Measurements from ENCODE around the gene LRIG2. TPM values are rescaled to one million over a fixed set of nuclear protein-coding genes. Genes with fewer than 3 reads are reported as not detected.
"Not testable (repeated sequence)": the region's sequence is repeated elsewhere in the genome, so short reads cannot be mapped to it uniquely, and the experiment has no call there.

The LRIG2 gene
- total RNA-seq, 1 donor from 2014 or later, result 22.1 TPM

GRCh38 chr1:113053344-113054126 is 19.5 kb upstream of the LRIG2 start:
- Mint-ChIP-seq H3K4me1 (ENCODE audit: low read depth) (no peaks in the 10 kb centered on the region), H3K27me3 (no peaks in the 10 kb centered on the region), H3K27ac (no peak overlapping the region), H3K4me3 (ENCODE audit: low read depth) (no peak overlapping the region), H3K9me3 (ENCODE audit: low read depth) (no peaks in the 10 kb centered on the region), H3K36me3 (ENCODE audit: insufficient read depth) (no peaks in the 10 kb centered on the region)
- no peak for DNase-seq (ENCODE audit: low spot score, unreplicated experiment)
- no peak for TF ChIP-seq CTCF (IDR thresholded peaks at IDR 0.05; ENCODE audit: unreplicated experiment)

GRCh38 chr1:113055570-113055969 is 17.4 kb upstream of the LRIG2 start:
- Mint-ChIP-seq H3K27ac (no peak overlapping the region), H3K36me3 (ENCODE audit: insufficient read depth) (no peaks in the 10 kb centered on the region), H3K27me3 (no peaks in the 10 kb centered on the region), H3K9me3 (ENCODE audit: low read depth) (no peaks in the 10 kb centered on the region), H3K4me1 (ENCODE audit: low read depth) (no peaks in the 10 kb centered on the region), H3K4me3 (ENCODE audit: low read depth) (no peak overlapping the region)
- no peak for TF ChIP-seq CTCF (IDR thresholded peaks at IDR 0.05; ENCODE audit: unreplicated experiment)
- DNase-seq (ENCODE audit: low spot score, unreplicated experiment), result no peak

GRCh38 chr1:113057006-113057405 is 16.0 kb upstream of the LRIG2 start:
- Mint-ChIP-seq H3K36me3 (ENCODE audit: insufficient read depth) (no peaks in the 10 kb centered on the region), H3K9me3 (ENCODE audit: low read depth) (no peaks in the 10 kb centered on the region), H3K27ac (no peak overlapping the region), H3K4me1 (ENCODE audit: low read depth) (no peaks in the 10 kb centered on the region), H3K4me3 (ENCODE audit: low read depth) (no peak overlapping the region), H3K27me3 (no peaks in the 10 kb centered on the region)
- DNase-seq (ENCODE audit: low spot score, unreplicated experiment), result no peak
- TF ChIP-seq CTCF (IDR thresholded peaks at IDR 0.05; ENCODE audit: unreplicated experiment), result no peak

- no peak for TF ChIP-seq CTCF (IDR thresholded peaks at IDR 0.05; ENCODE audit: unreplicated experiment)
- H3K36me3 Mint-ChIP-seq (ENCODE audit: insufficient read depth), result no peaks in the 10 kb centered on the region
- no peaks in the 10 kb centered on the region for H3K27me3 Mint-ChIP-seq
- H3K4me1 Mint-ChIP-seq (ENCODE audit: low read depth), result no peaks in the 10 kb centered on the region
- peaks cover 2% of the 10 kb centered on the region for H3K9me3 Mint-ChIP-seq (ENCODE audit: low read depth)
- H3K27ac Mint-ChIP-seq, result peak overlapping the region; percentile 50
- H3K4me3 Mint-ChIP-seq (ENCODE audit: low read depth), result no peak overlapping the region
- no peak for DNase-seq (ENCODE audit: low spot score, unreplicated experiment)
These were observed 13.9 kb upstream of the LRIG2 start for GRCh38 chr1:113058941-113059706.

GRCh38 chr1:113063456-113063855 is 9.5 kb upstream of the LRIG2 start:
- DNase-seq (ENCODE audit: low spot score, unreplicated experiment), result not testable (repeated sequence)

More at GRCh38 chr1:113063456-113063855, 9.5 kb upstream of the LRIG2 start:
- not testable (repeated sequence) for H3K4me1 Mint-ChIP-seq (ENCODE audit: low read depth); H3K9me3 Mint-ChIP-seq (ENCODE audit: low read depth); H3K36me3 Mint-ChIP-seq (ENCODE audit: insufficient read depth); H3K27ac Mint-ChIP-seq; H3K4me3 Mint-ChIP-seq (ENCODE audit: low read depth); H3K27me3 Mint-ChIP-seq

Measured in progenitor cell of endocrine pancreas (in vitro differentiated cells).